A549 treated with DMSO at 1 μM for 4 hours (cell line): Measurements from ENCODE around the gene DNAJB1. TPM values are rescaled to one million over a fixed set of nuclear protein-coding genes. Genes with fewer than 3 reads are reported as not detected.

Experiments
- total RNA-seq: library from RNA; stranded (reverse); fragments of 200-300 nt; extraction: Qiagen RNA extraction; gene quantifications from 5 replicates; pipeline ENCODE4 v1.2.3, GENCODE V29; 2022; ENCODE audit warnings: low read depth

Gene DNAJB1
- total RNA-seq = 105 to 192 TPM (median 180 TPM) in 5 replicates

DNA sequence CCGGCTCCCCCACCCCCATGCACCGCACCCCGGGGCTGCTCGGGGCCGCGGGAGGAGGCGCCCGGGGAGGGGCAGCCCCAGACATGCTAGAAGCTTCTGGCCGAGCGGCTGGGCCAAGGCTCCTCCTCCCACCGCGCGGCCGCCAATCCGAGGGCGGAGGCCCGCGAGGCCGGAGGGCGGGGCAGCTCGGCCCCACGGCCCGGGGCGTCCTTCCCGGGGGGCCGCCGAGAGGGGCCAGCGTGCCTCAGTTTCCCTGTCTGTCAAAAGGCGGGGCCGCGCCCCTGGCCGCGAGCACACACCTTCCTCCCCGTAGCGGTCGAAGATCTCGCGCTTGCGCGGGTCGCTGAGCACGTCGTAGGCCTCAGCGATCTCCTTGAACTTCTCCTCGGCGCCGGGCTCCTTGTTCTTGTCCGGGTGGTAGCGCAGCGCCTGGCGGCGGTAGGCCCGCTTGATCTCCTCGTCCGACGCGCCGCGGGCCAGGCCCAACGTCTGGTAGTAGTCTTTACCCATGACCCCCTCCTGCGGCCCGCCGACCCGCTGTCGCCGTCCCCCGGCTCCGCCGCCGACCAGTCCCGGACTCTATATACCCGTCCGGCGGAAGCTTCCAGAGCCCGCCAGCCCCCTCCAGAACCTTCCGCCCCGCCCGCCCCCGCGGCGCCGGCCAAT is at the start of gene DNAJB1:
DNAJB1 (minus strand) TSS at position 558 of the 666 bp plus-strand sequence; CDS start at position 510, 48 bp downstream.

DNA sequence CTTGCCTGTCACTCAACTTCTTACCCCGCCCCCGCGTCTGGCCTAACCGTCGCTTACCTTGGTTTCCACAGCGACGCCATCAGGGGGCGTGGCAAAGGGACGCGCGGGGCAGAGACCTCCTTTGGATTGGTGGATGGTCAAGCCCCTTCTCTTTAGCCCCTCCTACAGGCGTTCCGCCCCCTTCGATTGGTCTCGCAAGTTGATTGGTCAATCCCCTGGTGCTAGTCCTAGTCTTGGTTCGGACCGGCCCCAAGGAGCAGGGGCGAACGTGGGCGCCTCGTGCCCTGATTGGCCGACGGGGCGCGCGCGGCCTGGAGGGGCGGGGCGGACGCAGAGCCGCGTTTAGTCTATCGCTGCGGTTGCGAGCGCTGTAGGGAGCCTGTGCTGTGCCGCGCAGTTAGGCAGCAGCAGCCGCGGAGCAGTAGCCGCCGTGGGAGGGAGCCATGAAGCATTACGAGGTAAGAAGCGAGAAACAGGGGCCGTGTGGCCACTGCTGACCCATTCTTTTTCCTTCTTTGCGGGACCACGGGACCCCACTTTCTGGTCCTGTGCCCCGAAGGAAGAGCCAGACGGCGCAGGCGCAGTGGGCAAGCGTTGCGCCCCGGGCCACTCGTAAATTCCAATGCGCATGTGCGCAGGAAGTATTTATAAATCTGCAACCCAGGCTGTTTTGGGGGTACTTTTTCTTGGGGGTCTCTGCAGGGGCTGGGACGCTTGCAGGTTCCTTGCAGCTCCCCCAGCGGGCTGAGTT is 11.2 kb upstream of the DNAJB1 start, which contains the start of gene TECR:
TECR (plus strand) TSS at position 341 of the 751 bp plus-strand sequence; CDS start at position 444, 103 bp downstream.

DNA sequence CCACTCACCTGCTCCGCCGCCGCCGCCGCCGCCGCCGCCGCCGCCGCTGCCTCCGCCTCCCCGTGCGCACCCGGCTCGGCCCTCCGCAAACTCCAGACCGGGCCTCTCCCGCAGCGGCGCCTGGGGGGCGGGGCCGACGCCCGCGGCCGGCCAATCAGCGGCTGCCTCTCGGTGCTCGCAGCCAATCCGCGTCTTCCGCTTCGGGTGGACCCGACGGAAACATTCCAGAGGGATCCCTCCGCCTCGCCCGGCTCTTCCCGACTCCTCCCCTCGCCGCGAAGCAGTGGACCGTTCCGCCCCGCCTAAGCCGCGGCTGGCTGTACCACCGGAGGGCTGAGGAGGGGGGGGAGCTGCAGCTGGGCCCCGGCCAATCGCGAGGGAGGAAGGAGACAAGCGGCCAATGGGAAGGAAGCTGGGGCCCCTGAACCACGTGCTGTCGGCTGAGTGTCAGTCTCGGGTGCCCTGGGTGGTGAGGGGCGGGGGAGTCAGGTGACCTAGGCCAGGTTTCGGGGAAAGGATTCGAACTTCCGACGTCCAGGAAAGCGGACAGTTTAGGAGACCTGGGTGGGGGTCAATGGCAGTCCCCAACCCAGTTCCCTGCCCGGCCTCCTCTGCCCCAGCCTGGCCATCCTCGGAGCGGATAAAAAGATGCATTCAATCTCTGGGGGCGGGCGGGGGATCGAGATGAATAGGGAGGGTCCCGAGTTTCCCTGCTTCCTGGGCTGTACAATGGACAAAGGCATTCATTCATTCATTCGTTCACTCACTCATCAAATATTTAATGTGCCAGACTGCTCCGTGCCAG is 22.0 kb downstream of the DNAJB1 start, which contains the start of gene GIPC1:
GIPC1 (minus strand) TSS at position 99 of the 805 bp plus-strand sequence. CDS start 13,151 bp downstream, outside the sequence.

DNA sequence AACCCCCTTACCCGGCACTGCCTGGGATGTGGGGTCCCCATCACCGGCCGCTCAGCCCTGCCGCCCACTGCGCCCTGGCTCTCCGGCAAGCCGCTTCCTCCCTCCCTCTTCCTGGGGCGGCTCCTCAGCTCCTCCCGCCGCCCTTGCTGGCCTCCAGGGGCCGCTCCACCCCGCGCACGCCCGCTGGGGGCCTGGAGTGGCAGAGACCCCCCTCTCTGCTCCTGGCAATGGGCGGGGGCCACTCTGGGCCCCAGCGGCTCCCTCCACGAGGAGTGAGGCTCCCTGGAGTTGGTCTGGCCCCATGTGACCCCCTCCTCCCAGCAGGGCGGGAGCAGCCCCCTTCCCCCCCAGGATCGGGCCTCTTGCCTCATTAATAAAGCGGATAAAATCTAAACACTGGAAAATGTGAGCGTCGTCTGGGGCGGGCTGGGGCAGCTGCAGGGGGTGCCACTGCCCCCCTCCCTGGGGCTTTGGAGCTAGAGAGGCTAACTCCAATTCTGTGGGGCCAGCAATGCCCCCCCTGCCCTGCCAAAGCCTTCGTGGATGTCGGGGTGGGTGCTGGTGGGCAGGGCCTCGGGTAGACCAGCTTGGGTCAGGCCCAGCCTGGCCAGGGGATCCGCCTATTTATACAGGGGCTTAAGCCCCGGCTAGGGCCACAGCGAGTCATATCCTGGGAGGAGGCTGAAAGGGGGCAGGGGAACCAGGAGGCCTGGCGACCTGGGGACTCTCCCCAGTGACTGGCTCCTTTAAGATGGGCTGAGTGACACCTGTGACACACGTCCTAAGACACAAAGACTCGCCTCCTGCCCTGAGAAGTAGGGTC is 42.7 kb downstream of the DNAJB1 start, which contains the start of gene PTGER1:
PTGER1 (minus strand) TSS at position 104 of the 823 bp plus-strand sequence. CDS start 1,034 bp downstream, outside the sequence.

Other genes starting within 250 kb of the DNAJB1 start
- gene ADGRE5, start 137.0 kb downstream of the DNAJB1 start, total RNA-seq = 79.9 to 88.2 TPM (median 82.0 TPM) in 5 replicates
- gene DDX39A, start 99.1 kb downstream of the DNAJB1 start, total RNA-seq = 113 to 135 TPM (median 124 TPM) in 5 replicates
- gene PKN1, start 85.1 kb downstream of the DNAJB1 start, total RNA-seq = 58.9 to 70.7 TPM (median 60.6 TPM) in 5 replicates
- 0.08 to 0.15 TPM (median 0.13 TPM) in 3 of 5 replicates, not detected in the others for gene PTGER1, start 43.0 kb downstream of the DNAJB1 start, total RNA-seq
- 84.7 to 121 TPM (median 111 TPM) in 5 replicates for gene GIPC1, start 22.3 kb downstream of the DNAJB1 start, total RNA-seq
- gene TECR, start 11.2 kb upstream of the DNAJB1 start, total RNA-seq = 158 to 195 TPM (median 168 TPM) in 5 replicates
- gene NDUFB7, start 53.7 kb upstream of the DNAJB1 start, total RNA-seq = 164 to 201 TPM (median 172 TPM) in 5 replicates
- not detected in 5 replicates for gene CLEC17A, start 64.7 kb upstream of the DNAJB1 start, total RNA-seq
- gene ADGRE3, start 156.4 kb upstream of the DNAJB1 start, total RNA-seq = not detected in 5 replicates
- 2.0 to 3.7 TPM (median 3.2 TPM) in 5 replicates for gene ZNF333, start 171.7 kb upstream of the DNAJB1 start, total RNA-seq